Prostate gland (tissue), 2 donors: ENCODE data around the gene ENOX1. TPM values are rescaled to one million over a fixed set of nuclear protein-coding genes. Genes with fewer than 3 reads are reported as not detected.

Experiments used
- DNase-seq: peaks from one replicate; pipeline ENCODE4 v3.0.0-alpha.2; 2019; ENCODE audit warnings: low spot score
- H3K27ac ChIP-seq, 2 donors: fragments of 200-600 bp; sonication (generic); 2 replicates each; pipeline ENCODE4 v1.5.1; 2017 to 2019
- H3K27me3 ChIP-seq: fragments of 200-600 bp; sonication (generic); replicated peaks from 2 replicates; pipeline ENCODE4 v1.5.1; 2019; ENCODE audit not compliant: insufficient read depth
- H3K36me3 ChIP-seq, 2 donors: fragments of 200-600 bp; sonication (generic); 1 replicate in 1 of 2; 2 replicates in 1 of 2; pipeline versions ENCODE4 v1.5.1 to v1.8.1; 2017 to 2019
- H3K4me1 ChIP-seq: fragments of 200-600 bp; sonication (generic); replicated peaks from 2 replicates; pipeline ENCODE4 v1.5.1; 2019
- H3K4me3 ChIP-seq, 2 donors: fragments of 200-600 bp; sonication (generic); 2 replicates each; pipeline ENCODE4 v1.5.1; 2017 to 2019
- H3K9me3 ChIP-seq: fragments of 200-600 bp; sonication (generic); 2 replicates; pipeline ENCODE4 v1.5.1; 2017
- POLR2A ChIP-seq: fragments of 450-650 bp; IDR thresholded peaks from one replicate; pipeline ENCODE4 v1.6.1; 2016; ENCODE audit warnings: antibody characterized with exemption, mild to moderate bottlenecking
- POLR2AphosphoS5 ChIP-seq: sonication (generic); formaldehyde crosslinking; IDR thresholded peaks from one replicate; pipeline ENCODE4 v1.6.1; 2017; ENCODE audit warnings: antibody characterized with exemption
- WGBS: methylation state at CpG from one replicate; pipeline ENCODE4 v1.1.5; 2018; 5-methylcytosine and 5-hydroxymethylcytosine counted together
- intact Hi-C: fragments of 100-400 bp; cut with DNase I; formaldehyde crosslinking; loops from one replicate; pipeline ENCODE4 v1.14.2; 2022
- total RNA-seq, 2 donors: library from RNA; depleted of rRNA; stranded (reverse); fragments of >200 nt; gene quantifications; one replicate each; pipeline ENCODE4 v1.1.0, GENCODE V29; 2016
- TF ChIP-seq, protein P1 (sequence below), 4 experiments: fragments of 200-600 bp in 2 of 4; fragments of 450-650 bp in 2 of 4; sonication (generic) in 2 of 4; IDR thresholded peaks; 1 replicate in 3 of 4; 2 replicates in 1 of 4; pipeline ENCODE4 v1.5.1; 2016 to 2019; ENCODE audit warnings: antibody characterized with exemption in 4 of 4, mild to moderate bottlenecking in 2 of 4, moderate library complexity in 2 of 4

The ENOX1 gene
- total RNA-seq, 2 donors from 2014 or later, result 4.5 to 5.3 TPM

DNA sequence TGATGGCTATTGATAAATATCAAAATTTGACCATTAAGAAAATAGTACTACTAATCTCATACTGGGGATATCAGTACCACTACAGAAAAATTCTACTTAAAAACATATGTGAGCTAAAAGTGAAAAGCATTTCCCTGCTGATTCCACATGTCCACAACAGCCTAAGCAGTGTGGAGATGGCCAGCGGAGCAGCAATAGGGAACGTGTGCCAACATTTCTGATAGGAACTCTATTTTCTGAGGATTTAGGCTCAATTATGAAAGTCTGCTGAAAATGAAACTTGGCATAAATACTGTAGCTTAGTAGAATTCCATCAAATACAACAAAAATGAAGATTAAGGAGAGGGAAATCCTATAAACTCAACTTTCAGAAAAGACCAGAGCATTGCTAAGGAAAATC, 311.6 kb downstream of the ENOX1 start:
- DNase-seq, result no peak
- 87% methylated on average over 2 of the region's 2 CpGs for WGBS

GRCh38 chr13:43473437-43473836, 313.3 kb downstream of the ENOX1 start:
- H3K27ac ChIP-seq, result no peak overlapping the region
- no peaks in the 10 kb centered on the region for H3K4me1 ChIP-seq
- H3K4me3 ChIP-seq, result no peak overlapping the region
- no peaks in the 10 kb centered on the region for H3K9me3 ChIP-seq
- TF ChIP-seq POLR2A (no peak), POLR2AphosphoS5 (no peak)
- TF ChIP-seq, protein P1, sequence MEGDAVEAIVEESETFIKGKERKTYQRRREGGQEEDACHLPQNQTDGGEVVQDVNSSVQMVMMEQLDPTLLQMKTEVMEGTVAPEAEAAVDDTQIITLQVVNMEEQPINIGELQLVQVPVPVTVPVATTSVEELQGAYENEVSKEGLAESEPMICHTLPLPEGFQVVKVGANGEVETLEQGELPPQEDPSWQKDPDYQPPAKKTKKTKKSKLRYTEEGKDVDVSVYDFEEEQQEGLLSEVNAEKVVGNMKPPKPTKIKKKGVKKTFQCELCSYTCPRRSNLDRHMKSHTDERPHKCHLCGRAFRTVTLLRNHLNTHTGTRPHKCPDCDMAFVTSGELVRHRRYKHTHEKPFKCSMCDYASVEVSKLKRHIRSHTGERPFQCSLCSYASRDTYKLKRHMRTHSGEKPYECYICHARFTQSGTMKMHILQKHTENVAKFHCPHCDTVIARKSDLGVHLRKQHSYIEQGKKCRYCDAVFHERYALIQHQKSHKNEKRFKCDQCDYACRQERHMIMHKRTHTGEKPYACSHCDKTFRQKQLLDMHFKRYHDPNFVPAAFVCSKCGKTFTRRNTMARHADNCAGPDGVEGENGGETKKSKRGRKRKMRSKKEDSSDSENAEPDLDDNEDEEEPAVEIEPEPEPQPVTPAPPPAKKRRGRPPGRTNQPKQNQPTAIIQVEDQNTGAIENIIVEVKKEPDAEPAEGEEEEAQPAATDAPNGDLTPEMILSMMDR (IDR thresholded peaks at IDR 0.05), result no peak
- WGBS, result 84% methylated on average over 1 of the region's 1 CpG
- H3K36me3 ChIP-seq, result no peaks in the 10 kb centered on the region
- DNase-seq, result no peak
- intact Hi-C loops, result no loop called here
- no peaks in the 10 kb centered on the region for H3K27me3 ChIP-seq

More for the DNA sequence above, 311.6 kb downstream of the ENOX1 start:
- H3K27ac ChIP-seq, result no peak overlapping the region
- H3K9me3 ChIP-seq, result no peaks in the 10 kb centered on the region
- no peaks in the 10 kb centered on the region for H3K36me3 ChIP-seq
- H3K27me3 ChIP-seq, result no peaks in the 10 kb centered on the region
- H3K4me3 ChIP-seq, result no peak overlapping the region
- intact Hi-C loops, result no loop called here
- TF ChIP-seq, protein P1 (IDR thresholded peaks at IDR 0.05), result no peak
- no peaks in the 10 kb centered on the region for H3K4me1 ChIP-seq

GRCh38 chr13:43472980-43473379, 313.8 kb downstream of the ENOX1 start:
- intact Hi-C loops, result no loop called here
- Histone ChIP-seq H3K27me3 (no peaks in the 10 kb centered on the region), H3K9me3 (no peaks in the 10 kb centered on the region), H3K36me3 (no peaks in the 10 kb centered on the region), H3K27ac (no peak overlapping the region), H3K4me3 (no peak overlapping the region), H3K4me1 (no peaks in the 10 kb centered on the region)
- no peak for DNase-seq
- TF ChIP-seq POLR2AphosphoS5 (no peak), POLR2A (no peak)
- TF ChIP-seq, protein P1 (IDR thresholded peaks at IDR 0.05), result no peak
- 52% methylated on average over 1 of the region's 1 CpG for WGBS

GRCh38 chr13:43472339-43472738, 314.4 kb downstream of the ENOX1 start:
- no peaks in the 10 kb centered on the region for H3K9me3 ChIP-seq
- H3K27me3 ChIP-seq, result no peaks in the 10 kb centered on the region
- no peak overlapping the region for H3K27ac ChIP-seq
- intact Hi-C loops, result no loop called here
- H3K4me3 ChIP-seq, result no peak overlapping the region
- TF ChIP-seq, protein P1 (IDR thresholded peaks at IDR 0.05), result no peak
- no peak for TF ChIP-seq POLR2AphosphoS5
- TF ChIP-seq POLR2A, result no peak
- no peaks in the 10 kb centered on the region for H3K4me1 ChIP-seq
- DNase-seq, result no peak
- H3K36me3 ChIP-seq, result no peaks in the 10 kb centered on the region
- 40% methylated on average over 5 of the region's 5 CpGs for WGBS

DNA sequence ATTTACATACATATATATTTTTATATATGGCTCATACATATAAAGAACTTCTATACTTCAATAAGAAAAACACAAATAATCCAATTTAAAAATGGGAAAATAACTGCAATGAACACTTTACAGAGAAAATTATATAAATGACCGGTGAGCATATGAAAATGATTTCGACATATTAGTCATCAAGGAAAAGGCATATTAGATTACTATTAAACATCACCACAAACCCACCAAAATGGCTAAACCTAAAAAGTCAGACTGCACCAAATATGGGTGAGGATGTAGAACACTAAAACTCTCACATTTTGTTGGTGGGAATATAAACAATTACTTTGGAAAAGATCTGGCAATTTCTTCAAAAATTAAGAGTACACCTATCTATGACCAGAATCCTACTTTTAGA, 316.2 kb downstream of the ENOX1 start:
- no peak for DNase-seq

More for the DNA sequence above, 316.2 kb downstream of the ENOX1 start:
- TF ChIP-seq POLR2AphosphoS5, result no peak
- TF ChIP-seq POLR2A, result no peak
- TF ChIP-seq, protein P1 (IDR thresholded peaks at IDR 0.05), result no peak
- H3K9me3 ChIP-seq, result no peaks in the 10 kb centered on the region
- no peak overlapping the region for H3K4me3 ChIP-seq
- H3K36me3 ChIP-seq, result no peaks in the 10 kb centered on the region
- WGBS, result 97% methylated on average over 2 of the region's 2 CpGs
- H3K27ac ChIP-seq, result no peak overlapping the region
- H3K4me1 ChIP-seq, result no peaks in the 10 kb centered on the region
- H3K27me3 ChIP-seq, result no peaks in the 10 kb centered on the region
- intact Hi-C loops, result no loop called here
